ENCODE measurements around the gene TENT4A. TPM values are rescaled to one million over a fixed set of nuclear protein-coding genes. Genes with fewer than 3 reads are reported as not detected.
"Not testable (repeated sequence)": the region's sequence is repeated elsewhere in the genome, so short reads cannot be mapped to it uniquely, and the experiment has no call there.

The TENT4A gene
- total RNA-seq, 2 donors from 2014 or later: 39.0 to 52.4 TPM

GRCh38 chr5:6765612-6766525, 52.6 kb downstream of the TENT4A start:
- peak; percentile 81 for ATAC-seq (replicated peaks)
- H3K4me1 Mint-ChIP-seq: no peaks in the 10 kb centered on the region
- H3K4me3 Mint-ChIP-seq: no peak overlapping the region
- H3K9me3 Mint-ChIP-seq: no peaks in the 10 kb centered on the region
- H3K36me3 Mint-ChIP-seq (ENCODE audit: low read depth): no peaks in the 10 kb centered on the region
- H3K27ac Mint-ChIP-seq: no peak overlapping the region
- H3K27me3 Mint-ChIP-seq: no peaks in the 10 kb centered on the region

DNA sequence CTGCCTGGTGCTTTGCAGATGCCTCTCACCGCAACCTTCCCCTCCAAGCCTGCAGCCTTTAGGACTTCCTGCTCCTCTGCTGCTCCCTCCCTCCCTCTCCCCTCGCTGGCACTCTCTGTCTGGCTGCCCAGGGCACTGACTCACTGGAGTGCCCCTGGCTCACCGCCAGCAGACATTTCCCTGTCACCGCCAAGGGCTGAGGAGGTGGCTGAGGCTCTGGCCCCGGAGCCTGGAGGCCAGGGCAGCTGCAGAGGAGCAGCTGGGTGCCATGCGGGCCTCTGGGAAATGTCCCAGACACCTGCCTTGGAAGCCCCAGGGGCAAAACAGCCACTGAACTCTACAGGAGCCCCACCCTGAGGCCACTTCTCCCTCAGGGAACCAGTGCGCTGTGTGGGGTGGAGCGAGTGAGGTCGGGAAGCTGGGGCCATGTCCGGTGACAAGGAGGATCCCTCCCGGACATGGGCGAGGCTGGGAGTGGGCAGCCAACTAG, 53.4 kb downstream of the TENT4A start:
- Mint-ChIP-seq H3K4me1 (no peaks in the 10 kb centered on the region), H3K36me3 (ENCODE audit: low read depth) (no peaks in the 10 kb centered on the region), H3K4me3 (no peak overlapping the region), H3K27ac (no peak overlapping the region), H3K9me3 (no peaks in the 10 kb centered on the region), H3K27me3 (no peaks in the 10 kb centered on the region)
- ATAC-seq (replicated peaks): peak; percentile 82

- no peak for ATAC-seq (replicated peaks)
- Mint-ChIP-seq H3K36me3 (ENCODE audit: low read depth) (no peaks in the 10 kb centered on the region), H3K9me3 (no peaks in the 10 kb centered on the region), H3K27me3 (no peaks in the 10 kb centered on the region), H3K4me3 (no peak overlapping the region), H3K4me1 (no peaks in the 10 kb centered on the region), H3K27ac (no peak overlapping the region)
These were observed 54.3 kb downstream of the TENT4A start for GRCh38 chr5:6767481-6768063.

- no peak overlapping the region for H3K4me3 Mint-ChIP-seq
- ATAC-seq (replicated peaks): no peak
- no peaks in the 10 kb centered on the region for H3K36me3 Mint-ChIP-seq (ENCODE audit: low read depth)
- no peak overlapping the region for H3K27ac Mint-ChIP-seq
- no peaks in the 10 kb centered on the region for H3K27me3 Mint-ChIP-seq
- H3K4me1 Mint-ChIP-seq: no peaks in the 10 kb centered on the region
- H3K9me3 Mint-ChIP-seq: no peaks in the 10 kb centered on the region
These were observed 55.5 kb downstream of the TENT4A start for GRCh38 chr5:6768590-6769230.

DNA sequence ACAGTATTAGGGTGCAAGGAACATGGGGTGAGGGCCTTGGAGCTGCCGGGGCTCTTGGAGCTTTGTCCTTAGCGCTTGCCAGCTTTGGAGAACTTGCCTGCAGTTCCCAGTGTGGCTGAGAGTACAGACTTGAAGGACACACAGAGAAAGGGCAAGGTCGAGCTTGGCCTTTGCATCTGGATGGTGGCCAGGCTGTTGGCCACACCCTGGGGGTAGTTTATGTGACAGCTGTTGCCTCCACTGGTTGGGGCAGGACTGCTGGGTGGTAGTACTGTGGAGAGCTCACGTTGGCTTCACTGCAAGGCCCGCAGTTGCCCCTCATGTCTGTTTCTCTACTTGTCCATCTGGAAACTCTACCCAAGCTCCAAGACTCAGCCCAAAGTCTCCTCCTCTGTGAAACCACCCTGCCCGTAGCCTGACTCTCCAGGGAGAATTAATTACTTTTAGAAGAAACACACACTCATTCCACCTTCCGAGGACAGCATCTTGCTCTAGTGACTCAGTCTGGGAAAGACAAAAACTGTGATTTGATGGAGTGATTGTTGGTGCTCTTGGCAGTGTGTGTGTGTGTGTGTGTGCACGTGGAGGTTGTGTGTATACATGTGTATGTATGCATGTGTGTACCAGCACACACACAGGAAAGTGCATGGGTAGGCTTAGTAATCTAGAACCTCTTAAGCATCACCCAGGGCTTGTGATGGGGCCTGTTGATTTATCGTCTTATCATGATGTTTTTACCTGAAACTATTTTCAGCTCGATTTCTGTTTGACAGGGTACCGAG, 57.8 kb downstream of the TENT4A start:
- Mint-ChIP-seq H3K4me3 (no peak overlapping the region), H3K36me3 (ENCODE audit: low read depth) (no peaks in the 10 kb centered on the region), H3K27me3 (peaks cover 6% of the 10 kb centered on the region), H3K4me1 (peaks cover 5% of the 10 kb centered on the region), H3K9me3 (no peaks in the 10 kb centered on the region), H3K27ac (no peak overlapping the region)
- no peak for ATAC-seq (replicated peaks)

DNA sequence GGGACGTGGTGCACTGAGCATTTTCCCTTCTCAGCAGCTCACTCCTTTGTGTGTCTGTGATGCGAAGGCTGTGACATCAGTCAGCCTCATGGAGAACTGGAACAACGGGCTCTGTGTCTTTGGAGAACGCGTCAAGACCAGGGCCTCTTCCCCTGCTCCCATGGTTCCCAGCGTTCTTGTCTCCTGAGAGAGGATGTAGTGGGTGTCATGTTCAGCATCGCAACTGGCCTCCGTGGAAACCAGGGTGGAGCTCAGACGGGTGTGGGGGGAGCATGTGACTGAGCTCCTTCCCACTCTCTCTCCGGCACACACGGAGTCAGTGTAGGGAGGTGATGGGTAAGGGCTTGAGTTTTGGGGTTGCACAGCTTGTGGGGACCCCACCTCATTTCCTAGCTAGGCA, 59.7 kb downstream of the TENT4A start:
- peaks cover 5% of the 10 kb centered on the region for H3K4me1 Mint-ChIP-seq
- peaks cover 6% of the 10 kb centered on the region for H3K27me3 Mint-ChIP-seq
- no peaks in the 10 kb centered on the region for H3K36me3 Mint-ChIP-seq (ENCODE audit: low read depth)
- no peaks in the 10 kb centered on the region for H3K9me3 Mint-ChIP-seq
- H3K27ac Mint-ChIP-seq: no peak overlapping the region
- no peak overlapping the region for H3K4me3 Mint-ChIP-seq
- no peak for ATAC-seq (replicated peaks)

DNA sequence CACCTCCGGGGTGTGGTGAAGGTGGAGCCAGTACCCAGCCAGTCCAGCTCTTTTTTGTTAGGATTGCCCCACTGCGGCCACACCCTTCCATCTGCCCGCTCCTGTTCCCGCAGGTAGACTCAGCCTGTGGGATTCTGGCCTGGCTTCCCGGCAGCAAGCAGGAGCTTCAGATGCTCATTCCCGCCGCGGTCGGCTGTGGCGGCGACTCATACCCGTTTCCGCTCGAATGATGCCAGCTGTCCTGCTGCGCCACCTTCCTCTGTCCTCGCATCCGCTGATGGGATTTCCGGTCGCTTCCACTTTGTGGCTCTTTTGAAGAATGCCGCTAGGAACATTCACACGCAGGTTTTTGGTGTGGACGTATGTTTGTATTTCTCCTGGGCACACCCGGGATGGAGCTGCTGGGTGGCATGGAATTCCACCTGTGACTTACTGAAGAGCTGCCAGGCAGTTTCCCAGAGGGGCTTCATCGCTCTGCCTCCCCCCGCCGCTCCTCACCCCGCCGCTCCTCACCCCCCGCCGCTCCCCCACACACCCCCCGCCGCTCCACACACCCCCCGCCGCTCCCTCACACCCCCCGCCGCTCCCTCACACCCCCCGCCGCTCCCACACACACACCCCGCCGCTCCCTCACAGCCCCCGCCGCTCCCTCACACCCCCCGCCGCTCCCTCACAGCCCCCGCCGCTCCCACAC, 60.3 kb downstream of the TENT4A start:
- no peaks in the 10 kb centered on the region for H3K9me3 Mint-ChIP-seq
- ATAC-seq (replicated peaks): no peak
- no peak overlapping the region for H3K27ac Mint-ChIP-seq
- peaks cover 9% of the 10 kb centered on the region for H3K27me3 Mint-ChIP-seq
- peaks cover 5% of the 10 kb centered on the region for H3K4me1 Mint-ChIP-seq
- no peak overlapping the region for H3K4me3 Mint-ChIP-seq
- H3K36me3 Mint-ChIP-seq (ENCODE audit: low read depth): no peaks in the 10 kb centered on the region

- not testable (repeated sequence) for H3K36me3 Mint-ChIP-seq (ENCODE audit: low read depth); H3K4me3 Mint-ChIP-seq; H3K9me3 Mint-ChIP-seq; H3K27me3 Mint-ChIP-seq; ATAC-seq (replicated peaks); H3K4me1 Mint-ChIP-seq; H3K27ac Mint-ChIP-seq
These were observed 61.0 kb downstream of the TENT4A start for GRCh38 chr5:6774207-6774606.

GRCh38 chr5:6774721-6775204, 61.5 kb downstream of the TENT4A start:
- H3K4me3 Mint-ChIP-seq: no peak overlapping the region
- no peaks in the 10 kb centered on the region for H3K36me3 Mint-ChIP-seq (ENCODE audit: low read depth)
- peaks cover 9% of the 10 kb centered on the region for H3K27me3 Mint-ChIP-seq
- peaks cover 5% of the 10 kb centered on the region for H3K4me1 Mint-ChIP-seq
- no peak overlapping the region for H3K27ac Mint-ChIP-seq
- H3K9me3 Mint-ChIP-seq: no peaks in the 10 kb centered on the region
- ATAC-seq (replicated peaks): no peak

- Mint-ChIP-seq H3K36me3 (ENCODE audit: low read depth) (no peaks in the 10 kb centered on the region), H3K27ac (no peak overlapping the region), H3K4me1 (peaks cover 5% of the 10 kb centered on the region), H3K27me3 (peaks cover 9% of the 10 kb centered on the region), H3K4me3 (no peak overlapping the region), H3K9me3 (no peaks in the 10 kb centered on the region)
- ATAC-seq (replicated peaks): no peak
These were observed 62.3 kb downstream of the TENT4A start for GRCh38 chr5:6775571-6775970.

GRCh38 chr5:6780802-6781391, 67.7 kb downstream of the TENT4A start:
- no peaks in the 10 kb centered on the region for H3K4me1 Mint-ChIP-seq
- H3K27ac Mint-ChIP-seq: no peak overlapping the region
- H3K36me3 Mint-ChIP-seq (ENCODE audit: low read depth): no peaks in the 10 kb centered on the region
- no peak overlapping the region for H3K4me3 Mint-ChIP-seq
- ATAC-seq (replicated peaks): peak; percentile 56
- H3K9me3 Mint-ChIP-seq: no peaks in the 10 kb centered on the region
- peaks cover 14% of the 10 kb centered on the region for H3K27me3 Mint-ChIP-seq

GRCh38 chr5:6781716-6782115, 68.5 kb downstream of the TENT4A start:
- H3K36me3 Mint-ChIP-seq (ENCODE audit: low read depth): no peaks in the 10 kb centered on the region
- peaks cover 14% of the 10 kb centered on the region for H3K27me3 Mint-ChIP-seq
- no peak overlapping the region for H3K27ac Mint-ChIP-seq
- H3K4me1 Mint-ChIP-seq: no peaks in the 10 kb centered on the region
- H3K4me3 Mint-ChIP-seq: no peak overlapping the region
- H3K9me3 Mint-ChIP-seq: no peaks in the 10 kb centered on the region
- no peak for ATAC-seq (replicated peaks)

GRCh38 chr5:6783787-6784186, 70.6 kb downstream of the TENT4A start:
- no peak for ATAC-seq (replicated peaks)
- no peak overlapping the region for H3K27ac Mint-ChIP-seq
- H3K4me1 Mint-ChIP-seq: no peaks in the 10 kb centered on the region
- no peaks in the 10 kb centered on the region for H3K9me3 Mint-ChIP-seq
- no peak overlapping the region for H3K4me3 Mint-ChIP-seq
- H3K27me3 Mint-ChIP-seq: peaks cover 11% of the 10 kb centered on the region
- H3K36me3 Mint-ChIP-seq (ENCODE audit: low read depth): no peaks in the 10 kb centered on the region

Data from activated T-helper 17 cell treated with anti-CD3 and anti-CD28 coated beads, Interleukin-2, amount 50 U/mL, for 72 hours (primary cell).